Activated CD4-positive, alpha-beta T cell treated with anti-CD3 and anti-CD28 coated beads, Interleukin-2, amount 50 U/mL, for 48 hours (primary cell): ENCODE results near the gene SLC39A12.

ENCODE experiments used
- DNase-seq, 2 experiments: peaks; one replicate each; pipeline ENCODE4 v3.0.0-alpha.2; 2020

SLC39A12 gene

GRCh38 chr10:17965649-17966235, 14.0 kb downstream of the SLC39A12 start:
- DNase-seq = no peak

DNA sequence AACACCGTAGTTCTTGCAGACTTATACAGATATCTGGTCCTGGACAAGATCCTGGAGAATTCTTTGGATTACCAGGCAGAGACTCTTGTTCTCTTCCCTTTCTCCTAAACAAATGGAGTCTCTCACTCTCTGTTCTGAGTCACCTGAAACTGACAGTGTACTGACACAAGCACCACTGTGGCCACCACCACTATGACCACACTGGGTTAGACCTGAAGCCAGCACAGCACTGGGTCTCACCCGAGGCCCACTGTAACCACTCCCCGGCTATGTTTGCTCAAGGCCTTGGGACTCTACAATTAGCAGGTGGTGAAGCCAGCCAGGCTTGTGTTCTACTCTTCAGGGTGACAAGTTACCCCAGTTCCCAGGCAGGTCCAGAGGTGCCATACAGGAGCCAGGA, 22.8 kb downstream of the SLC39A12 start:
- no peak for DNase-seq

- DNase-seq = no peak
These were observed 29.3 kb downstream of the SLC39A12 start for GRCh38 chr10:17980846-17981565.

- DNase-seq = no peak
These were observed 30.2 kb downstream of the SLC39A12 start for GRCh38 chr10:17981766-17982380.

DNA sequence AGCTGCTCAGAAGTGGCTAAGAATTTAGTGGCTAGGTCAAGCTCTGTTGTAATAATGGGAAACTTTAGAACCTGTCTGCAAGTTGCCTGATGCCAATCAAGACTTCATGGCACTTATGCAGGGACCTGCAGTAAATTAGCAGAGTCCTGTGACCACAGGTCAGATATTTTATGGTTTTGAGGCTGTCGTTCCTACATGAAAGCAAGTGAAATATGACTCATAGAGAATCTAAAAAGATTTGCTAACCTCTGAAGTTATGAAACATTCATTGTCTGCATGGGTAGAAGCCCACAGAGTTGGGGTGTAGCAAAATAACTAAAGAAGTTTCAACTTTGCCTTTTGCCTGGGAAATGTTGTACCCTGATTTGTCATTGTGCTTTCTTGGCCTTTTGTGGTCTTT, 32.3 kb downstream of the SLC39A12 start:
- no peak for DNase-seq

DNA sequence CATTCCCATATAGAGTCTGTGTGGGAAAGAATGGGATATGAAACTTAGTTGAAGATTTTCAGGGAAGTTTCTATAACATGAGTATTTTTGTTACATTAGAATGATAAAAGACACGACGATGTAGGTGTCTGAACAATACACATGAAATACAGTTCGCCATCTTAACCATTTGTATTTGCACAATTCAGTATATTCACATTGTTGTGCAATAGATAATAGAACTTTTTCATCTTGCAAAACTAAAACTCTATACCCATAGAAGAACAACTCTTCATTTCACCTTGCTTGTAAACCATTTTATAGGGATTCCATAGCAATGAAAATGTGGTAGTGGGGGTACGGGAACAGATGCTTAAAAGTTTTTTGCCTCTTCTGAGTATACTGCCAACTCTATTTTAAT, 32.8 kb downstream of the SLC39A12 start:
- no peak for DNase-seq

- DNase-seq = no peak
These were observed 38.4 kb downstream of the SLC39A12 start for GRCh38 chr10:17989908-17990767.

DNA sequence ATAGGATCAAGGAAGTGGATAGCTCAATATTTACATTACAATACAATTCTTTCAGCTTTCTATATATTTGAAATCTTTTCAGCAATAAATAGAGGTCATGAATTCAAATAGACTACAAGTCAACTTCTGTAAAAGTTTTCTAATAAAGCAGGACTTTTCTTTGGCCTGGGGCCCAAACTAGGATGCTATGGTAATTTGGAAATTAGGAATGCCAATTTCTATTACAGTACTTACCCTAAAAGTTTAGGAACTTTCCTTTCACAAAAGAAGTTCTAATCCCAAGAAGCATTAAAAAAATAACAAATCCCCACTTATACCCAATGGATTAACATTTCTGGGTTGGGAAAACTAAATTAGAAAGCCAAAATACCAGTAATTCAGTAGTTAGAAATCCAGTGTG, 40.5 kb downstream of the SLC39A12 start:
- no peak for DNase-seq

GRCh38 chr10:17993361-17993760, 41.6 kb downstream of the SLC39A12 start:
- DNase-seq = no peak

- no peak for DNase-seq
These were observed 48.9 kb downstream of the SLC39A12 start for GRCh38 chr10:18000601-18001000.

- DNase-seq = no peak
These were observed 53.7 kb downstream of the SLC39A12 start for GRCh38 chr10:18005445-18005780.

GRCh38 chr10:18005781-18006456, 54.2 kb downstream of the SLC39A12 start:
- DNase-seq = no peak

- no peak for DNase-seq
These were observed 57.3 kb downstream of the SLC39A12 start for GRCh38 chr10:18008986-18009385.

- no peak for DNase-seq
These were observed 58.3 kb downstream of the SLC39A12 start for GRCh38 chr10:18010050-18010449.

GRCh38 chr10:18020523-18020922, 68.8 kb downstream of the SLC39A12 start:
- DNase-seq = no peak

GRCh38 chr10:18021725-18022480, 70.2 kb downstream of the SLC39A12 start:
- no peak for DNase-seq

DNA sequence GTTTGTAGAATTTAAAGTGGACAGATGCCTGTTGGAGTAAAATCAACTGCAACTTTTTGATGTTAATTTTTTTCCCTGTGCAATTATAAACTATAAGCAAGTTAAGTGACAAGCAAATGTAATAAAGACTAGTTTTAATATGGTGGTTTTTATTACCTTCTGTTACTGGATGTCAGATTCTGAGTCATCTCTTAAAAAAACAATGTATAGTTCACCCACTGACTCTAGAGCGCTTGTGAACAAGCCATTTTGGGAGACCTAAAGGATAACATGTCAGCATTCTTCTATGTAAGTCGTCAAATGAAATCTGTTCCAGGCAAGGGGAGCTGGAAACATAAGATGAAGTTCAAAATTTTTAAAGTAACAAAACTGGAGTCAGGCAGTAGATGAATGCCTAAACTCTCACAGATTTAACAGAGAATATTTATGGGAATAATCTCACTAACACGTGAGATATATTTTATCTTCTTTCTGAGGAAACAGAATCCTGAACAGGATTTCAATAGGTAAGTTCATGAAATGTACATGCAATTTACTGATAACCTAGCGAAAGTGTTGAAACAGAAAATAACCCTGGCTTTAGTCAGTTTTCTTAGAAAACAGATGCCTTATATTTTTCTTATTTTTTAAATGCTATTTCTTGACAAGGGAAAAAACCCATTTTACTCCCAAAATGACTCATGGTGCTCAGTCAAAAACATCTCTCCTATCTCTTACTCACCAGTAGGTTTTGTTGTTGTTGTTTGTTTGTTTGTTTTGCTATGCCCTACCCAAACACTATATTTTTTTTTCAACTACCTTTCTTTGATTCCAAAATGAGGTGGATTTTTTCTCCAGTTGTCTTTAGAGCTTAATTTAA, 91.7 kb downstream of the SLC39A12 start:
- no peak for DNase-seq

DNA sequence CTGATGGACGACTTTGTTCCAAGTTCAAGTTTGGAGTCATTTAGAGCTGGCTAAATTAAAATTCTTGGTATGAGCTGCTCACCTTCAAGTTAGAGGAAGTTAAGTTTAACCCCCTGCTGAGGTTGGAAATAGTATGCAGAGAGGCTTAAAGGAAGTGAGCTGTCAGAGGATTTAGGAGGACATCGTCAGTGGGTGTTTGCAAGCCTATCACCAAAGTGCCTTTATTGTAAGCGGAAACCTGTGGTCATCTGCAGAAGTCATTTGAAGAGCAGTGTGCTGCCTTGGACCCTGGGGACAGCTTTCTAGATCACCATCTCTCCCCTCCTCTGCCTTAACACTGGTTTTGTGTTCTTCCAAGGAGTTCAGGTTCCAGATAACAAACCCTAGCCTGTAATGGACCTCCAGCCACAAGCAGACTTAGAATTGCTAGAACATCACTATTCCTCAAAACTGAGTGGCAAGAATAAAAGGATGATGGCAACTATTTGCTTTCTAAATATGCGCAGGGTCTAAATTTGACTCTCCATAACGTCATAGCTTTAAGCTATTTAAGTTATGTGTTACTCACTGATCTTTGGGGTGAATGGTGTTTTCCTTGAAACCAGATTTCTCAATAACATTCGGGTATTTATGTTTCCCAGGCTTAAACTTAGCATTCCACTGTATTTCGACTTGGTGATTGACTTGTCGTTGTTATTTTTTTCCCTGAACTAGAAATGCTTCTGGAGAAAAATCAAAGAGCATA, 93.4 kb downstream of the SLC39A12 start:
- DNase-seq = no peak

- no peak for DNase-seq
These were observed 104.9 kb downstream of the SLC39A12 start for GRCh38 chr10:18056583-18056982.

GRCh38 chr10:18059826-18060559, 108.3 kb downstream of the SLC39A12 start:
- DNase-seq = no peak
